Measurements from ENCODE around the gene CD72.

The CD72 gene

GRCh38 chr9:35603986-35604577 is 14.1 kb downstream of the CD72 start (continued):
- TF ChIP-seq, protein P1, sequence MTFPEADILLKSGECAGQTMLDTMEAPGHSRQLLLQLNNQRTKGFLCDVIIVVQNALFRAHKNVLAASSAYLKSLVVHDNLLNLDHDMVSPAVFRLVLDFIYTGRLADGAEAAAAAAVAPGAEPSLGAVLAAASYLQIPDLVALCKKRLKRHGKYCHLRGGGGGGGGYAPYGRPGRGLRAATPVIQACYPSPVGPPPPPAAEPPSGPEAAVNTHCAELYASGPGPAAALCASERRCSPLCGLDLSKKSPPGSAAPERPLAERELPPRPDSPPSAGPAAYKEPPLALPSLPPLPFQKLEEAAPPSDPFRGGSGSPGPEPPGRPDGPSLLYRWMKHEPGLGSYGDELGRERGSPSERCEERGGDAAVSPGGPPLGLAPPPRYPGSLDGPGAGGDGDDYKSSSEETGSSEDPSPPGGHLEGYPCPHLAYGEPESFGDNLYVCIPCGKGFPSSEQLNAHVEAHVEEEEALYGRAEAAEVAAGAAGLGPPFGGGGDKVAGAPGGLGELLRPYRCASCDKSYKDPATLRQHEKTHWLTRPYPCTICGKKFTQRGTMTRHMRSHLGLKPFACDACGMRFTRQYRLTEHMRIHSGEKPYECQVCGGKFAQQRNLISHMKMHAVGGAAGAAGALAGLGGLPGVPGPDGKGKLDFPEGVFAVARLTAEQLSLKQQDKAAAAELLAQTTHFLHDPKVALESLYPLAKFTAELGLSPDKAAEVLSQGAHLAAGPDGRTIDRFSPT (tag by site-specific recombination; IDR thresholded peaks at IDR 0.05) = no peak
- no peak for TF ChIP-seq OSR2 (tag by site-specific recombination; IDR thresholded peaks at IDR 0.05)
- TF ChIP-seq KLF10 (tag by site-specific recombination; IDR thresholded peaks at IDR 0.05) = no peak
- 0 out of 2 replicates have a peak, but pooled peaks have one; percentile 33 for TF ChIP-seq ZNF335 (tag by site-specific recombination; conservative IDR thresholded peaks at IDR 0.05)
- no peak for TF ChIP-seq ZNF473 (tag by site-specific recombination; IDR thresholded peaks at IDR 0.05)
- TF ChIP-seq ZNF292 (tag by site-specific recombination; IDR thresholded peaks at IDR 0.05; ENCODE audit: borderline replicate concordance, low read depth) = no peak
- TF ChIP-seq ZNF549 (tag by site-specific recombination; IDR thresholded peaks at IDR 0.05) = no peak
- TF ChIP-seq ZNF133 (tag by site-specific recombination; IDR thresholded peaks at IDR 0.05) = no peak
- no peak for TF ChIP-seq ZNF184 (tag by site-specific recombination; IDR thresholded peaks at IDR 0.05)
- no peak for TF ChIP-seq ZNF585B (tag by site-specific recombination; IDR thresholded peaks at IDR 0.05)
- TF ChIP-seq ZNF433 (tag by site-specific recombination; IDR thresholded peaks at IDR 0.05; ENCODE audit: low read depth) = no peak
- no peak for TF ChIP-seq GLI2 (tag by site-specific recombination; IDR thresholded peaks at IDR 0.05; ENCODE audit: borderline replicate concordance, low read depth)
- TF ChIP-seq ZBTB17 (tag by site-specific recombination; IDR thresholded peaks at IDR 0.05) = peak; percentile 71
- TF ChIP-seq ZNF610 (tag by site-specific recombination; IDR thresholded peaks at IDR 0.05; ENCODE audit: borderline replicate concordance) = no peak
- no peak for TF ChIP-seq ZNF140 (tag by site-specific recombination; IDR thresholded peaks at IDR 0.05)
- TF ChIP-seq TRIM28 (IDR thresholded peaks at IDR 0.05; ENCODE audit: borderline replicate concordance, low read length) = peak; percentile 44; the same call in 1 of the 2 replicates
- no peak for TF ChIP-seq ZNF37A (tag by site-specific recombination; IDR thresholded peaks at IDR 0.05)
- TF ChIP-seq ZNF660 (tag by site-specific recombination; IDR thresholded peaks at IDR 0.05) = peak; percentile 61; the same call in 1 of the 2 replicates
- TF ChIP-seq ZNF26 (tag by site-specific recombination; IDR thresholded peaks at IDR 0.05) = no peak
- no peak for TF ChIP-seq ZNF324 (tag by site-specific recombination; IDR thresholded peaks at IDR 0.05)
- no peak for TF ChIP-seq ZNF777 (tag by site-specific recombination; IDR thresholded peaks at IDR 0.05; ENCODE audit: borderline replicate concordance)
- peak; percentile 48 for TF ChIP-seq SETDB1 (IDR thresholded peaks at IDR 0.05; ENCODE audit: insufficient read length, low read length)
- peak; percentile 68 for TF ChIP-seq ZBTB8A (tag by site-specific recombination; IDR thresholded peaks at IDR 0.05)
- peak; percentile 70 for TF ChIP-seq KLF1 (tag by site-specific recombination; IDR thresholded peaks at IDR 0.05)
- TF ChIP-seq ZNF202 (tag by site-specific recombination; IDR thresholded peaks at IDR 0.05; ENCODE audit: borderline replicate concordance) = no peak
- TF ChIP-seq ZNF529 (tag by site-specific recombination; IDR thresholded peaks at IDR 0.05; ENCODE audit: insufficient replicate concordance) = no peak
- no peak for TF ChIP-seq ZNF239 (tag by site-specific recombination; IDR thresholded peaks at IDR 0.05)
- no peak for TF ChIP-seq ZNF155 (tag by site-specific recombination; IDR thresholded peaks at IDR 0.05)
- TF ChIP-seq, protein P2, sequence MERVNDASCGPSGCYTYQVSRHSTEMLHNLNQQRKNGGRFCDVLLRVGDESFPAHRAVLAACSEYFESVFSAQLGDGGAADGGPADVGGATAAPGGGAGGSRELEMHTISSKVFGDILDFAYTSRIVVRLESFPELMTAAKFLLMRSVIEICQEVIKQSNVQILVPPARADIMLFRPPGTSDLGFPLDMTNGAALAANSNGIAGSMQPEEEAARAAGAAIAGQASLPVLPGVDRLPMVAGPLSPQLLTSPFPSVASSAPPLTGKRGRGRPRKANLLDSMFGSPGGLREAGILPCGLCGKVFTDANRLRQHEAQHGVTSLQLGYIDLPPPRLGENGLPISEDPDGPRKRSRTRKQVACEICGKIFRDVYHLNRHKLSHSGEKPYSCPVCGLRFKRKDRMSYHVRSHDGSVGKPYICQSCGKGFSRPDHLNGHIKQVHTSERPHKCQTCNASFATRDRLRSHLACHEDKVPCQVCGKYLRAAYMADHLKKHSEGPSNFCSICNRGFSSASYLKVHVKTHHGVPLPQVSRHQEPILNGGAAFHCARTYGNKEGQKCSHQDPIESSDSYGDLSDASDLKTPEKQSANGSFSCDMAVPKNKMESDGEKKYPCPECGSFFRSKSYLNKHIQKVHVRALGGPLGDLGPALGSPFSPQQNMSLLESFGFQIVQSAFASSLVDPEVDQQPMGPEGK (tag by site-specific recombination; IDR thresholded peaks at IDR 0.05) = peak; percentile 99
- no peak for TF ChIP-seq ZNF488 (tag by site-specific recombination; IDR thresholded peaks at IDR 0.05)
- TF ChIP-seq ZBTB48 (tag by site-specific recombination; IDR thresholded peaks at IDR 0.05) = no peak; the same call in none of the 2 replicates
- peak; percentile 98 for TF ChIP-seq ZNF692 (tag by site-specific recombination; IDR thresholded peaks at IDR 0.05)
- no peak for TF ChIP-seq ZSCAN16 (tag by site-specific recombination; IDR thresholded peaks at IDR 0.05)
- peak; percentile 98 for TF ChIP-seq GLIS2 (tag by site-specific recombination; IDR thresholded peaks at IDR 0.05)
- TF ChIP-seq SCRT1 (tag by site-specific recombination; IDR thresholded peaks at IDR 0.05; ENCODE audit: borderline replicate concordance) = no peak

Measured in HEK293 (cell line).